OCI-LY7 (cell line): Measurements from ENCODE around the gene CASZ1. TPM values are rescaled to one million over a fixed set of nuclear protein-coding genes. Genes with fewer than 3 reads are reported as not detected.

Experiments
- BruUV-seq: library from RNA; stranded (reverse); fragments of 400-500 nt; replicated peaks from 2 replicates; lab custom pipeline; 2021; lab: Mats Ljungman, UMichigan
- CTCF ChIA-PET: fragments of 300-600 bp; sonication (Branson Sonifier 250); formaldehyde crosslinking; loops from one replicate; lab custom pipeline; 2022; ENCODE audit warnings: antibody characterized with exemption; ENCODE audit not compliant: unreplicated experiment; lab: Charles Lee
- POLR2A ChIA-PET: fragments of 300-600 bp; sonication (Branson Sonifier 250); formaldehyde crosslinking; loops from one replicate; lab custom pipeline; 2022; ENCODE audit warnings: antibody characterized with exemption; lab: Charles Lee
- DNase-seq: peaks from one replicate; pipeline ENCODE4 v3.0.0-alpha.2; 2015; ENCODE audit warnings: low spot score
- H2AFZ ChIP-seq: fragments of 200-600 bp; sonication (generic), shearing (Covaris generic); 2 replicates; pipeline ENCODE4 v1.6.1; 2014; ENCODE audit warnings: mild to moderate bottlenecking, antibody characterized with exemption, low read length, moderate library complexity
- H3K27ac ChIP-seq: fragments of 200-600 bp; sonication (generic); 2 replicates; pipeline ENCODE4 v1.5.1; 2014; ENCODE audit warnings: mixed run types, low read depth, mild to moderate bottlenecking, moderate library complexity, low read length, inconsistent platforms; ENCODE audit not compliant: poor library complexity, severe bottlenecking
- H3K36me3 ChIP-seq: fragments of 200-600 bp; sonication (generic); 2 replicates; pipeline ENCODE4 v1.6.1; 2014; ENCODE audit warnings: mild to moderate bottlenecking, antibody characterized with exemption, low read length, moderate library complexity, mixed read lengths; ENCODE audit not compliant: insufficient read depth
- H3K4me1 ChIP-seq: fragments of 200-600 bp; sonication (generic); 2 replicates; pipeline ENCODE4 v1.5.1; 2014; ENCODE audit warnings: mild to moderate bottlenecking, low read length; ENCODE audit not compliant: insufficient read depth, poor library complexity, severe bottlenecking
- H3K4me2 ChIP-seq: fragments of 200-600 bp; sonication (generic); 2 replicates; pipeline ENCODE4 v1.6.1; 2014; ENCODE audit warnings: mild to moderate bottlenecking, low read length
- H3K4me3 ChIP-seq: fragments of 200-600 bp; sonication (generic); 2 replicates; pipeline ENCODE4 v1.5.1; 2014; ENCODE audit warnings: mild to moderate bottlenecking, low read depth, low read length; ENCODE audit not compliant: poor library complexity, severe bottlenecking
- H3K79me2 ChIP-seq: fragments of 200-600 bp; sonication (generic); 2 replicates; pipeline ENCODE4 v1.6.1; 2016; ENCODE audit warnings: low read depth, mild to moderate bottlenecking, low read length, moderate library complexity, mixed read lengths; ENCODE audit not compliant: insufficient read depth
- H3K9me2 ChIP-seq: fragments of 200-600 bp; sonication (generic); 2 replicates; pipeline ENCODE4 v1.6.1; 2016; ENCODE audit warnings: mild to moderate bottlenecking, low read length, mixed read lengths; ENCODE audit not compliant: insufficient read depth
- H3K9me3 ChIP-seq: fragments of 200-600 bp; sonication (generic); 2 replicates; pipeline ENCODE4 v1.6.1; 2014; ENCODE audit warnings: mild to moderate bottlenecking, mixed run types, low read length, mixed read lengths
- H4K20me1 ChIP-seq: fragments of 200-600 bp; sonication (generic); 2 replicates; pipeline ENCODE4 v1.6.1; 2014; ENCODE audit warnings: mild to moderate bottlenecking, antibody characterized with exemption, low read length, moderate library complexity, mixed read lengths; ENCODE audit not compliant: insufficient read depth
- EZH2phosphoT487 ChIP-seq: fragments of 200-600 bp; sonication (generic); IDR thresholded peaks from 2 replicates; pipeline ENCODE4 v1.6.1; 2018; ENCODE audit warnings: low read depth, borderline replicate concordance, mild to moderate bottlenecking, mixed run types, antibody characterized with exemption, low read length, moderate library complexity, mixed read lengths
- intact Hi-C: fragments of 100-400 bp; cut with micrococcal nuclease; formaldehyde crosslinking; loops from one replicate; pipeline ENCODE4 v1.10.0; 2022; ENCODE audit not compliant: unreplicated experiment
- total RNA-seq, 2 experiments: library from RNA; depleted of rRNA in 1 of 2; stranded (reverse); fragments of >200 nt in 1 of 2; shearing (Covaris generic) in 1 of 2; gene quantifications; 2 replicates each; pipeline ENCODE4 v1.2.3, GENCODE V29; 2014 to 2022
- TF ChIP-seq, protein P1 (sequence below): fragments of 200-600 bp; sonication (generic); conservative IDR thresholded peaks from 2 replicates; pipeline ENCODE4 v1.5.1; 2014; ENCODE audit warnings: mild to moderate bottlenecking, antibody characterized with exemption, low read length, moderate library complexity, mixed read lengths

The CASZ1 gene
- total RNA-seq, 2 experiments from 2014 or later: 3.3 to 3.9 TPM

DNA sequence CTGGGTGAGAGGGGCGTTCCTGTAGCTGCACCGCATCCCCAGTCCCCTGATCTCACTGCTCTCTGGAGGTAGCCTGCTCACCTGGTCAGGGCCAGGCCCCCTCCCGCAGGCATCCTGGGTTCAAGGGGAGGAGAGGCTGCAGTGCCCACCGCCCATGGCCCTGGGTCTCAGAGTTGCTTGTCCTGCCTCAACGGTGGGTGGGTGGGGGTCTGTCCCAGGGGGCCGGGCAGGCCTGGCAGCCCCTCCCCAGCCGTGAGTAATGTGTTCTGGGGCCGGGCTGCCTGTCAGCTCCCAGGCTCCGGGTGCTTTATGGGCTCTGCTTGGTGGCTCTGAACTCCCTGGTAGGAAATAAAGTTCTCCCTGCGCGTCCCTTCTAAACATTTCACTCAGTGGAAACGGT, 126.9 kb downstream of the CASZ1 start:
- Histone ChIP-seq H3K4me3 (no peak overlapping the region), H3K4me1 (no peaks in the 10 kb centered on the region), H3K9me2 (no peaks in the 10 kb centered on the region), H3K9me3 (no peaks in the 10 kb centered on the region), H4K20me1 (no peaks in the 10 kb centered on the region; the same call in 1 of the 2 replicates), H2AFZ (no peak overlapping the region), H3K36me3 (no peaks in the 10 kb centered on the region), H3K27ac (no peak overlapping the region), H3K4me2 (no peak overlapping the region), H3K79me2 (no peaks in the 10 kb centered on the region)
- BruUV-seq: no TSS peak
- POLR2A ChIA-PET: no interaction called here
- DNase-seq: no peak
- CTCF ChIA-PET: no interaction called here
- TF ChIP-seq EZH2phosphoT487: no peak
- TF ChIP-seq, protein P1, sequence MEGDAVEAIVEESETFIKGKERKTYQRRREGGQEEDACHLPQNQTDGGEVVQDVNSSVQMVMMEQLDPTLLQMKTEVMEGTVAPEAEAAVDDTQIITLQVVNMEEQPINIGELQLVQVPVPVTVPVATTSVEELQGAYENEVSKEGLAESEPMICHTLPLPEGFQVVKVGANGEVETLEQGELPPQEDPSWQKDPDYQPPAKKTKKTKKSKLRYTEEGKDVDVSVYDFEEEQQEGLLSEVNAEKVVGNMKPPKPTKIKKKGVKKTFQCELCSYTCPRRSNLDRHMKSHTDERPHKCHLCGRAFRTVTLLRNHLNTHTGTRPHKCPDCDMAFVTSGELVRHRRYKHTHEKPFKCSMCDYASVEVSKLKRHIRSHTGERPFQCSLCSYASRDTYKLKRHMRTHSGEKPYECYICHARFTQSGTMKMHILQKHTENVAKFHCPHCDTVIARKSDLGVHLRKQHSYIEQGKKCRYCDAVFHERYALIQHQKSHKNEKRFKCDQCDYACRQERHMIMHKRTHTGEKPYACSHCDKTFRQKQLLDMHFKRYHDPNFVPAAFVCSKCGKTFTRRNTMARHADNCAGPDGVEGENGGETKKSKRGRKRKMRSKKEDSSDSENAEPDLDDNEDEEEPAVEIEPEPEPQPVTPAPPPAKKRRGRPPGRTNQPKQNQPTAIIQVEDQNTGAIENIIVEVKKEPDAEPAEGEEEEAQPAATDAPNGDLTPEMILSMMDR: no peak
- intact Hi-C loops: no loop called here

GRCh38 chr1:10667861-10668761, 128.3 kb downstream of the CASZ1 start:
- DNase-seq: no peak
- ChIA-PET CTCF (no interaction called here), POLR2A (no interaction called here)
- Histone ChIP-seq H3K36me3 (no peaks in the 10 kb centered on the region), H3K79me2 (no peaks in the 10 kb centered on the region), H3K27ac (no peak overlapping the region), H3K9me3 (no peaks in the 10 kb centered on the region), H3K4me3 (no peak overlapping the region), H3K4me1 (no peaks in the 10 kb centered on the region), H3K4me2 (no peak overlapping the region), H3K9me2 (no peaks in the 10 kb centered on the region), H4K20me1 (no peaks in the 10 kb centered on the region; the same call in 1 of the 2 replicates), H2AFZ (no peak overlapping the region)
- TF ChIP-seq EZH2phosphoT487: no peak
- TF ChIP-seq, protein P1: no peak
- no TSS peak for BruUV-seq
- intact Hi-C loops: no loop called here
